HTR-8/SVneo (cell line): ENCODE data around the gene B3GALT6.

Source experiments
- DNase-seq: peaks from one replicate; pipeline ENCODE4 v3.0.0; 2011; ENCODE audit warnings: low spot score, mixed read lengths; ENCODE audit not compliant: insufficient read length
- FAIRE-seq: peaks from 2 replicates; lab custom pipeline; 2011; peaks lifted over from hg19 to GRCh38; lab: Jason Lieb, UNC

Gene B3GALT6

DNA sequence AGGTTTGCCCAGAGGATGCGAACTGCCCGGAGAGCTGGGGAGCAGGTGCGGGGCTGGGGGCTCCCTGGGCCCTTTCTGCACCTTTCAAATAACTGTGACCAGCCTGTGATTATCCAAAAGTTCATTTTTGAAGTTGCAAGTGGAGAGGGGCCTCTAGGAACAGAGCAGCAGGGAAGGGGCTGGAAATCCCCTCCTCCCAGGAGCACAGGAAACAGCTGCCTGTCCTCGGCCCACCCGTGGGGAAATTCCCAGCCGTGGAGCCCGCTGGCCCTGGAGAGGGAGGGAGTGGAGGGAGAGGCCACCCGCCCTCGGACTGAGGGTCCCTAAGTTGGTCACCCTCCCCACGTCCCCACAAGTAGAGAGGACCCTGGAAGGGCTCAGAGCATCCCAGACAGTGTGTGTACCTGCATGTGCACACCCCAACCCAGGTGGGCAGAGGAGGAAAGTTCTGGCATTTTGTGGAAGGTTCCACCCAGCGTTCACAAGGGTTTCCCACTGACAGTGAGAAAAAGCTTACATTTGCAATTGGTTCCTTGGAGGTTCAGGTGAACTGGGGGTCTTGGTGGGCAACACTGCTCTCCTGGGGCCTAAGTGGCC lies 16.9 kb upstream of the B3GALT6 start:
- DNase-seq (no peak), FAIRE-seq (no peak)

DNA sequence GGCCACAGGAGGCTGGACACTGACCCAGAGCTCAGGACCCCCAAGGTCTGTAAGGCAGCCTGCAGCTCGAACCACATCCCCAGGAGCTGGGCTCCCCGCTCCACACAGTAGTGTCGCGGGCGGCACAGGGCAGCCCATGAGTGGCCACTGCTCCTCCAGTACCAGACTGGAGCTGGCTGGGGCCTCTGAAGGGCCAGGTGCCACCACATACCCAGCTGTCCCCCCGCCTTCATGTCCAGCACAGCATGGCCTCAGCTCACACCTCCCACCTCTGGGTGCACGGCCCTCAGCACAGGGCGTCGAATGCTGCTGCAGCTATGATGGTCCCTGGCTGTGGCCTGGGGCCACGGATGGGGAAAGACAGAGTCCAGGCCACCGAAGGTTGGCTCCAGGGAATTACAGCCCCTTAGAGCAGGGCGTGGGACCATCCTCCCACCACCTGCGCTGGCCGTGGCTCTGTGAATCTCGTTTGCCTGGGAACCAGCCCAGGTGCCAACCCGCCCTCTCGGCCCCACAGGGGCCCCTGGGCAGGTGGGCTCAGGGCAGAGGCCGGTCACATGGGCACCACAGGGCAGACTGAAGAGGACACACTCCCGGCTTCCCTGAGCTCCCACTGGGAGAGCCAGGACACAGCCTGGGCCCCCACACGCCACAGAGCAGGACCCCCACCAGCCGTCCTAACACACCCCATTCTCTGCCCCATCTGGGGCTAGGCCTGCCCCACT lies 16.0 kb upstream of the B3GALT6 start:
- no peak for DNase-seq
- no peak for FAIRE-seq

- FAIRE-seq (no peak), DNase-seq (no peak)
These were observed 15.0 kb upstream of the B3GALT6 start for GRCh38 chr1:1216770-1217620.

GRCh38 chr1:1217621-1218523 lies 14.2 kb upstream of the B3GALT6 start:
- DNase-seq: peak; percentile 38
- no peak for FAIRE-seq

DNA sequence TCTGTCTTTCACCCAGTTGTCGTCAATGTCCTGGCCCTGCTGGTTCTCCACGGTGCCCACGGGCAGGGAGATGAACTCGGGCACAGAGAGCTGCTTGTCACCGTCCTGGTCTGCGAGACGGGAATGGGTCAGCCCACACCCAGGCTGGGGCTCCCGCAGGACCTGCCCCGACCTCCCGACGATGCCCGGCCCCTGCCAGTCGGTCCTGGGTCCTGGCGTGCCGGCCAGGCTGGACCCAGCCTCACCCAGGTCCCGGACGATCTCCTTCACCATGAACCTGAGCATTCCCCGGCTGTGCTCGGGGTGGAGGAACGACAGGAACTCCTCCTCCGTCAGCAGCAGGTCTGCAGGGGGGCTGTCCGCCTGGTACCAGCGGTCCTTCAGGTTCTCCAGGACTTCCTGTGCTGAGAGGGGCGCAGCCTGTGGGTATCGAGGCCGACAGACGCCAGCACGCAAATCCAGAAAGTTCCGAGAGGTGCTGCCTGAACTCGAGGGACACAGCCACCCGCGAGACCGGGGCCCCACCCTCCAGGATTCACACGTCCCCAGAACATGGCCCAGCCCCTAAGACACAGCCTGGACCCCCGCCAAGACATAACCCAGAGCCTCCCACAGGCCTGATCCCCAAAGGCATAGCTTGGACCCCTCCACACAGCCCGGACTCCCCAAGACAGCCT lies 13.4 kb upstream of the B3GALT6 start:
- no peak for DNase-seq
- FAIRE-seq: no peak

DNA sequence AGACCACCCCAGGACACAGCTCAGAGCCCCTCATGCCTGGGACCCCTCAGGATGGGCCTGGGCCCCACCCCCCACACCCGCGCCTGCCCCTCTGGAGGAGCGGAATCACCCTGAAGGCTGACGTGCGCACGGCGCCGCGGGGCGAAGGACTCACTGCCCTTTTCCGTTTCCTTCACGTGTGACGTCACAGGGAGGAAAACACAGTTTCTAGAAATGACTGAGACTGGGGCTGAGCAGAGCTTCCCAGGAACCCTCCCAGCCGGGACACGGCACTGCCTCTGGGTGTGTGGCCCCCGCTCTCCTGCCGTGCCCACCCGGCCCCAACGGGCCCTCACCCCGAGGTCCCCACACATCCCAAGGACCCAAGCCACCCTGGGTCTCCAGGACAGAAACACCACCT lies 12.7 kb upstream of the B3GALT6 start:
- DNase-seq: no peak
- FAIRE-seq: no peak

DNA sequence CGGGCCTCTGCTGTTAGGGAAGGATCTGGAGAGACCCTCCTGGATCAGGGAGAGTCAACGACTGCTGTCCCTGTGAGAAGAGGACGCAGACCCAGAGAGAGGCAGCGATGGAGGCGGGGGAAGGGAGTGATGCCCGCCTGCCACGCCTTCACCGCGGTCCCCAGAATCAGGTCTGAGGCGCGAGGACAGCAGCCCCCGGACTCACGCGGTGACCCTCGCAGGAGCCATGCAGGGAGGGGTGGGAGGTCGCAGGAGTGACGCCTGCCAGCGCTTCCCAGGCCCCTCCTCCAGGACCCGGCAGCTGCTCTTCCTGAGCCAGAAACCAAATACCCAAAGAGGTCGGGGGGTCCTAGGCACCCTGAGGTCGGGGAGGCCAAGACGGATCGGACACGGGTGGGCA lies 11.8 kb upstream of the B3GALT6 start:
- DNase-seq: no peak
- no peak for FAIRE-seq

DNA sequence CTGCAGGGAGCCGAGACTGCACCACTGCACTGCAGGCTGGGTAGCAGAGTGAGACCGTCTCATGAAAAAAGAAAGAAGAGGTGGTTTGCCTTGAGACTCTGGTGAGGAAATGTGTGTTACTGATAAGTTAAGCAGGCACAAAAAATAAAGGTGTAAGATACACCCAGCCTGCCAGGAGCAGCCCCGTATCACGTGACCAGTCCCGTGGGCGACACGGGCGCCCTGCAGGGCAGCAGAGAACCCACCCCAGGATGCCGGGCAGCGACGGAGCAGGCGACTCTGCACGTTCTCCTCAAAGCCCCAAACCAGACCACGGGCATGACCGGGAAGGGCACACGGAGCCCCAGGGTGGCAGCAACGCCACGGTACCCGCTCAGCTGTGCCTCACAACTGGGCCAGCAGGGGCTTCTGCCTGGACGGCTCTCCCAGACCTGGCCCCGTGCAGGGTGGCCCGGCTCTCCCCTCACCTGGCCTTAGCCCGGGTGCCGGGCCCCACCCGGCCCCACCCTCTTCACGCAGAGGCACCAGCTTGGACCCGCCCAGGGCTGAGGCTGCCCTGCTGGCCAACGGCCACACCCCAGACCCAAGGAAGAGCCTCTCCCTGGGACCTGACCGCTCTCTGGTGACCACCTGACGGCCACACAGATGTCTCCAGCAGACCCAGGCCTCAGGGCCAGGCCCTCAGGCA lies 10.0 kb upstream of the B3GALT6 start:
- FAIRE-seq (no peak), DNase-seq (no peak)

DNA sequence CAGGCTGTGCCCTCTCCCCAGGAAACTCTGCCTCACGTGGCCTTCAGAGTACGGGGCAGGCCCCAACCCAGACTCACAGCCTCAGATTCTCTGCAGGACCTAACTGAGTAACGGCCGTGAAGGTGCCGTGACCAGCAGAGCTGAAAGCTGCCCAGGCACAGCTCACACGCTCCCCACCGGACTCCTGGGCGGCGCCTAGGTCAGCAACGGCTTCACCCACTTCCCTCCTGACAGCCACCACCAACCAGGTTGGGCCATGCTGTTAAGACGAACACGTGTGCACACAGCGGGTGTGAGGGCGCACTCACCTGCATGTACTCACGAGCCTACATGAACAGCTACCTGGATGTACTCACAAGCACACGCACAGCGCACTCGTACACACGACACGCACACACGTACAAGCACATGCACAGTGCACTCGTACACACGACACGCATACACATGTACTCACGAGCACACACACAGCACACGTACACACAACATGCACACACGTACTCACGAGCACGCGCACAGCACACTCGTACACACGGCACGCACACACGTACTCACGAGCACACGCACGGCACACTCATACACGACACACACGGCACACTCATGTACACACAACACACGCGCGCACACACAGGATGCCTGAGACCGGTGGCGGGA lies 9.3 kb upstream of the B3GALT6 start:
- FAIRE-seq: peak; percentile 83
- no peak for DNase-seq

- no peak for FAIRE-seq
- DNase-seq: no peak
These were observed 8.7 kb upstream of the B3GALT6 start for GRCh38 chr1:1223321-1223720.

DNA sequence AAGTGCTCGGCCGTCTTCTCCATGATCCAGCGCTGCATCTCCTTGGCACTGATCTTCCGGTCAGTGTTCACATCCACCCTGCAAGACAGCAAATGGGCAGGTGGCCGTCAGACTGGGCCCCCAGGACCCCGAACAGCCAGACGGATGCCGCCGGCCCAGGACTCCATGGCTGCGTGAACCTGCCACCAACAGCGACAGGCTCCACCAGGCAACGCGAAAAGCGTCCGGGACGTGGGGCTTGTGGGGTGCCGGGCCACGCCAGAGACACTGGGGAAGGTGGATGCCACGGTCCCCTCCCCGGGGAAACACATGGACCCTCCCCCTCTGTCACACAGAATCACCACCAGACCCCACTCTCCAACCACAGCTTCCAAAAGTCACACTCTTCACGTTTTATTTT lies 8.1 kb upstream of the B3GALT6 start:
- FAIRE-seq: no peak
- no peak for DNase-seq

DNA sequence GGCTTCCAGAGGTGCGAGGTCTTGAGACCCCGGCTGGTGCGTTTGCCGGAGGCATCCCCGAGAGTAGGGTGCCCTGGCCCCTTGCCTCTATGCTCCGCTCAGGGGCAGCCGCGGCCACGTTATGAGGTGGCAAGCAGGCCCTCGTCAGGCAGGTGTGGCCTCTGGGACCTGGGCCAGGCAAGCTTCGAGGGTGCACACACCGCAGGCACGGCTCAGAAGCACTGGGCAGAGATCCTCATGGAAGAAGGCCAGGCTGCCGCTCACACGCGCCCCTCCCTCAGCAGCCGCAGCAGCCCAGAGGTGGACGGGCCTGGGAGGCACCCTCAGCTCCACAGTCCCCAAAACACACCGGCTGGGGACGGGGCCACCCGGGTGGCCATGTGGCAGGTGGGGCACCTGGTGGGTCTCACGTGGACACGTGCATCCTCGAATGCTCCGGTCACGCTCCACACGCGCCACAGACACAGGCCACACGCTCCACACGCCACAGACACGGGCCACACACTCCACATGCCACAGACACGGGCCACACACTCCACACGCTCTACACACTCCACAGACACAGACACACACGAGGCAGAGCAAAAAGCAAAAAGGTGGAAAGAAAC lies 6.7 kb upstream of the B3GALT6 start:
- no peak for DNase-seq
- FAIRE-seq: no peak

GRCh38 chr1:1225913-1226312 lies 6.1 kb upstream of the B3GALT6 start:
- DNase-seq: no peak
- FAIRE-seq: no peak

GRCh38 chr1:1226566-1227362 lies 5.3 kb upstream of the B3GALT6 start:
- DNase-seq (no peak), FAIRE-seq (no peak)

DNA sequence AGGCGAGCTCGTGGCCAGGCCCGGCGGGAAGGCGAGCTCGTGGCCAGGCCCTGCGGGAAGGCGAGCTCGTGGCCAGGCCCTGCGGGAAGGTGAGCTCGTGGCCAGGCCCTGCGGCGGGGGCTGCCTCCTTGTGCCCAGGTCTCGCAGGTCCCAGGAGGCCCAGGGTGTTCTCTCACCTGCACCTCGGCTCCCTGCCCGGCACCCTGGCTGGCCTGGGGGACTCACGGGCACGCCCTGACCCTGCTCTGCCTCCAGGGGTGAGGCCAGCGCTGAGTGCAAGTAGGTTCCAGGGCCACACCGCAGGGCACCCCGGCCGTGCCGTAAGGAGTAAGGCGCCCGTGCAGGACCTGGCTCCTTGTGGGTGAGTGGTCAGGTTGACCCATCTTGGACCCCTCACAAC lies 4.7 kb upstream of the B3GALT6 start:
- DNase-seq: no peak
- FAIRE-seq: no peak

- no peak for FAIRE-seq
- DNase-seq: no peak
These were observed 3.9 kb upstream of the B3GALT6 start for GRCh38 chr1:1228187-1228586.

DNA sequence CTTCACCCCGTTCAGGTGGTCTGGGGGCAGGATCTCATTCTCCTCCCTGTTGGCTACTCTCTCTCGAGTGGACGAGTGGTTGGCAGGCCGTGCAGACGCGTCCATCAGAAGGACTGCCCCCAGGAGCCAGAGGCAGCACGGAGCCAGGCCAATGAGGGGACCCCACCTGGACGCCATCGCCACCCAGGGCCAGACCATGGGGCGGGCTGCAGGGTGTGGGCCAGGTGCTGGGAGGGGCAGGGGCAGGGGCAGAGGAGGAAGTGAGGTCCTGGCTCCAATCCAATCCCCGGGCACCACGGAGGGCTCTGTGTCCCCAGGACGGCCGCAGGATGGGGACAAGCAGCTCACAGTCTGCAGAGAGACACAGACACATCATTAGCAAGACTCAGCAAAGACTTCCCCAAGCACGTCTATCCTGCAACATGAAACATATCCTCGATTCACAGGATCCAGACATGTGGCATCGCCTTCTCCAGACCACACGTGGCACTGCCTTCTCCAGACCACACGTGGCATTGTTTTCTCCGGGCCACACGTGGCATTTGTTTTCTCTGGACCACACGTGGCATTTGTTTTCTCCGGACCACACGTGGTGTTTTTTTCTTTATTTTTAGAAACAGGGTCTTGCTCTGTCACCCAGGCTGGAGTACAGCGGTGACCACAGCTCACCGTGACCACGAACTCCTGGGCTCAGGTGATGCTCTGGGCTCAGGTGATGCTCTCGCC lies 3.3 kb upstream of the B3GALT6 start:
- DNase-seq: no peak

More for the DNA sequence above, 3.3 kb upstream of the B3GALT6 start:
- FAIRE-seq: no peak
